Osteoblast (primary cell): ENCODE results near the gene NFIB. TPM values are rescaled to one million over a fixed set of nuclear protein-coding genes. Genes with fewer than 3 reads are reported as not detected.

Experiments used
- DNase-seq: peaks from one replicate; pipeline ENCODE4 v3.0.0; 2011; ENCODE audit warnings: low spot score, mixed read lengths; ENCODE audit not compliant: insufficient read length; ENCODE audit errors: missing footprints
- H2AFZ ChIP-seq: 2 replicates; pipeline ENCODE4 v1.6.0; 2011; ENCODE audit warnings: mild to moderate bottlenecking, low read length
- H3K27ac ChIP-seq: 2 replicates; pipeline ENCODE4 v1.5.1; 2011; ENCODE audit warnings: mild to moderate bottlenecking, low read depth, low read length, moderate library complexity
- H3K27me3 ChIP-seq: 2 replicates; pipeline ENCODE4 v1.6.0; 2012; ENCODE audit warnings: mild to moderate bottlenecking, control low read depth, inconsistent platforms, low read length, moderate library complexity; ENCODE audit not compliant: insufficient read depth
- H3K36me3 ChIP-seq: 2 replicates; pipeline ENCODE4 v1.5.1; 2011; ENCODE audit warnings: mild to moderate bottlenecking, low read length, control low read depth, moderate library complexity; ENCODE audit not compliant: insufficient read depth
- H3K4me1 ChIP-seq: 2 replicates; pipeline ENCODE4 v1.5.1; 2011; ENCODE audit warnings: mild to moderate bottlenecking, low read length, control low read depth, moderate library complexity; ENCODE audit not compliant: insufficient read depth
- H3K4me2 ChIP-seq: 2 replicates; pipeline ENCODE4 v1.6.0; 2011; ENCODE audit warnings: mild to moderate bottlenecking, low read length; ENCODE audit not compliant: insufficient read depth
- H3K4me3 ChIP-seq: fragments of 200-600 bp; sonication (generic); 3 replicates; pipeline ENCODE4 v1.5.1; 2012; ENCODE audit warnings: mild to moderate bottlenecking, low read length, inconsistent platforms; ENCODE audit not compliant: insufficient read depth
- H3K79me2 ChIP-seq: 2 replicates; pipeline ENCODE4 v1.6.0; 2012; ENCODE audit warnings: mild to moderate bottlenecking, low read length, control low read depth, inconsistent platforms; ENCODE audit not compliant: insufficient read depth
- H3K9me3 ChIP-seq: 2 replicates; pipeline ENCODE4 v1.5.1; 2011; ENCODE audit warnings: low read depth, low read length, control low read depth
- H4K20me1 ChIP-seq: 2 replicates; pipeline ENCODE4 v1.6.0; 2012; ENCODE audit warnings: mild to moderate bottlenecking, low read length, control low read depth; ENCODE audit not compliant: insufficient read depth
- total RNA-seq: library from RNA; depleted of rRNA; stranded (reverse); fragments of >200 nt; gene quantifications from 2 replicates; pipeline ENCODE4 v1.2.3, GENCODE V29; 2012
- TF ChIP-seq, protein P1 (sequence below): IDR thresholded peaks from 2 replicates; pipeline ENCODE4 v1.5.1; 2011; ENCODE audit warnings: mild to moderate bottlenecking, low read depth, low read length, moderate library complexity; ENCODE audit errors: extremely low read depth

NFIB gene
- total RNA-seq, 1 donor, result 21.0 TPM

DNA sequence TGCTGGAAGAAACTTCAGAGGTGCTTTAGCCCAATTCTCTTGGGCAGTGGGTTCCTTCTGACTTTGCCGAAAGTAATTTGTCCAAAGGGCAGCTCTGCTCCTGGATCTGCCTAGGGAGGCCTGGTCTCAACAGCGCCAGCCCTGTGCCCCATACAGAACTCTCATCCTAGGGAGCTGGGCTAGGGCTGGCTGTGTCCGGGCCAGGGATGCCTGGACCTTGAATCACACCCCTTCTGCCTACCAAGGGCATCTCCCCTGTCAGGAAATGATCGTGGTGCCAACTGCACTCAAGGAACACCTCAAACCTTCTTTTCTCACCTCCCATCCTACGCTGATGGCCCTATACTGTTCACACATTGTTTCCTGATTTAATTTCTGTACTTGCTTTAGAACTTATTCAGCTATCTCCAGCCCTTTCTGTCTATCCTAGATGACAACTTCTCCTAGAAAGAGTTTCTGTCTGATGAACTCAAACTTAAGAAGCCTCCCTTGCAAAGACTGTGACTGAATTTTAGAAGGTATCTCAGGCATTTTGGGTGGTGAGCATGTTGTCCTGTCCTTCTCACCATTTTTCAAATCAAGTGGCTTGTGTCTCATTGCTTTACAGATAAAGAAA lies 37.4 kb upstream of the NFIB start:
- H3K4me2 ChIP-seq, result no peak overlapping the region
- no peak overlapping the region for H2AFZ ChIP-seq
- H3K27me3 ChIP-seq, result peaks cover 70% of the 10 kb centered on the region
- peaks cover 12% of the 10 kb centered on the region for H3K4me1 ChIP-seq
- no peaks in the 10 kb centered on the region for H4K20me1 ChIP-seq
- H3K36me3 ChIP-seq, result no peaks in the 10 kb centered on the region
- TF ChIP-seq, protein P1, sequence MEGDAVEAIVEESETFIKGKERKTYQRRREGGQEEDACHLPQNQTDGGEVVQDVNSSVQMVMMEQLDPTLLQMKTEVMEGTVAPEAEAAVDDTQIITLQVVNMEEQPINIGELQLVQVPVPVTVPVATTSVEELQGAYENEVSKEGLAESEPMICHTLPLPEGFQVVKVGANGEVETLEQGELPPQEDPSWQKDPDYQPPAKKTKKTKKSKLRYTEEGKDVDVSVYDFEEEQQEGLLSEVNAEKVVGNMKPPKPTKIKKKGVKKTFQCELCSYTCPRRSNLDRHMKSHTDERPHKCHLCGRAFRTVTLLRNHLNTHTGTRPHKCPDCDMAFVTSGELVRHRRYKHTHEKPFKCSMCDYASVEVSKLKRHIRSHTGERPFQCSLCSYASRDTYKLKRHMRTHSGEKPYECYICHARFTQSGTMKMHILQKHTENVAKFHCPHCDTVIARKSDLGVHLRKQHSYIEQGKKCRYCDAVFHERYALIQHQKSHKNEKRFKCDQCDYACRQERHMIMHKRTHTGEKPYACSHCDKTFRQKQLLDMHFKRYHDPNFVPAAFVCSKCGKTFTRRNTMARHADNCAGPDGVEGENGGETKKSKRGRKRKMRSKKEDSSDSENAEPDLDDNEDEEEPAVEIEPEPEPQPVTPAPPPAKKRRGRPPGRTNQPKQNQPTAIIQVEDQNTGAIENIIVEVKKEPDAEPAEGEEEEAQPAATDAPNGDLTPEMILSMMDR, result no peak
- no peak overlapping the region for H3K27ac ChIP-seq
- no peaks in the 10 kb centered on the region for H3K79me2 ChIP-seq
- no peak overlapping the region for H3K4me3 ChIP-seq
- H3K9me3 ChIP-seq, result no peaks in the 10 kb centered on the region
- DNase-seq, result no peak

DNA sequence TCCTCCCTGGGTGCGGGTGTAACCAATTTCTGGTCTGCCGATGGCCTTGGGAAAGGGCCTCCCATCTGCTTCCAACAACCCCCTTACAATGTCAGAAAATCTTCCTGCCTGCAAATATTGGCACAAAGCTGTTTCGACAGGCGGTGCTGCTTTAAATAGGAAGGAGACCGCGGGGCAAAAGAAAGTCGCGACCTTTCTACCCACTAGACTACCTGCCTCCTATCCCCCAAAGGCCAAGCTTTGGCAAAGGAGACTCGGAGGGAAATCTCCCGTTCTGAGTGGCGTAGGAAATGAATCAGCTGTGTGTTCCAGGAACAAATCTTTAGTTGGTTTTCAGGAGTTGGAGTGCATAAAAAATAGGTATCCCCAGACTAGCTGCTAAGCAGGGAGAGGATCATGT lies 36.8 kb upstream of the NFIB start:
- Histone ChIP-seq H3K27ac (no peak overlapping the region), H3K4me2 (no peak overlapping the region), H2AFZ (no peak overlapping the region), H3K9me3 (no peaks in the 10 kb centered on the region), H4K20me1 (no peaks in the 10 kb centered on the region), H3K79me2 (no peaks in the 10 kb centered on the region), H3K4me1 (peaks cover 12% of the 10 kb centered on the region), H3K27me3 (peaks cover 70% of the 10 kb centered on the region), H3K36me3 (no peaks in the 10 kb centered on the region), H3K4me3 (no peak overlapping the region)
- TF ChIP-seq, protein P1, result no peak
- no peak for DNase-seq

DNA sequence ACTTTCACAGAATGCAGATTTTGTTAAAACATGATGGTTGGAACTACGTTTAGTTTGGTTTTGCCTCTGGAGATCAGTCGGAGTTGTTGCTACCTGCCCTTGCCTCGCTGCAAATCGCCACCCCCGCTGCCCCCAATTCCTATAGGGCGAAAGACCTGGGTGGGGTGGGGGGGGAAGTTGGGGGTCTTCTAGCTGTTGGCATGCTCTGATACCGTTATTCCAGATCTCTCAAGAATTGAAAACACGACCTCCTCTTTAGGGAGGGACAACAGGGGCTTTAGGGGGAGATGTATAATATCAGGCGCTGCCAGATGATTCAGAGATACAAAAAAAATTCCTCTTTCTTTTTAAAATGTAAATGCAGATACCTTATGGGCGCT lies 36.4 kb upstream of the NFIB start:
- no peaks in the 10 kb centered on the region for H3K9me3 ChIP-seq

More for the DNA sequence above, 36.4 kb upstream of the NFIB start:
- no peaks in the 10 kb centered on the region for H3K36me3 ChIP-seq
- no peaks in the 10 kb centered on the region for H4K20me1 ChIP-seq
- no peak for DNase-seq
- no peak overlapping the region for H2AFZ ChIP-seq
- TF ChIP-seq, protein P1, result no peak
- H3K27ac ChIP-seq, result no peak overlapping the region
- H3K79me2 ChIP-seq, result no peaks in the 10 kb centered on the region
- H3K4me3 ChIP-seq, result no peak overlapping the region
- H3K4me1 ChIP-seq, result peaks cover 12% of the 10 kb centered on the region
- peaks cover 73% of the 10 kb centered on the region for H3K27me3 ChIP-seq
- H3K4me2 ChIP-seq, result no peak overlapping the region
